GM19239 (cell line): ENCODE measurements around the gene ARHGEF28.

Experiments used
- DNase-seq: peaks from one replicate; pipeline ENCODE4 v3.0.0; 2011; ENCODE audit warnings: low spot score; ENCODE audit not compliant: insufficient read length
- FAIRE-seq: peaks from 2 replicates; lab custom pipeline; 2011; peaks lifted over from hg19 to GRCh38; lab: Jason Lieb, UNC

The ARHGEF28 gene

GRCh38 chr5:73617510-73618279 lies 8.3 kb upstream of the ARHGEF28 start:
- DNase-seq (no peak), FAIRE-seq (peak; percentile 68)

DNA sequence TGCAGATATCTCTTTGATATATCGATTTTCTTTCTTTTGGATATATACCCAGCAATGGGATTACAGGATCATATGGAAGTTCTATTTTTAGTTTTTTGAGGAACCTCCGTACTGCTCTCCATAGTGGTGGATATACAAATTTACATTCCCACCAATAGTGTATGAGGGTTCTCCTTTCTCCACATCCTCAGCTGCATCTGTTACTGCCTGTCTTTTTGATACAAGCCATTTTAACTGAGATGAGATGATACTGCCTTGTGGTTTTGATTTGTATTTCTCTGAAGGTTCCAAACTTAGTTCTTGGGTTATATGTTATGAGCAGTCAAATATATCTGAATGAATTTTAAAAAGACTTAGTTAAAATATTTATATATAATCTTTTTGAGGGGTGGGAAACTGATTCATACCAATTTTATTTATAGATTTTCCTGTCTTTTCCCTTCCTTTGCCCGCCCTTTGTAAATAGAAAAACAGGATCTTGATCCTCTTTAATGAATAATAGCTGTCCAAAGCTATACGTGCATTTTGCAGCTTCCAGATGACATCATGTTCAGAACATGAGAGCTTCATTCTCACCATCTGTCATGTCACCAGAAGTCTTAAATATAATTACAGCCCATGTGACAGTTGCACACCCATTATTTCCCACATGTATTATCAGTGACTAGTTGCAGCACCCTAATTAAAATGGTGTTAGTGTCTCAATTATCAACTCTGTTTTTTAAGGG lies 6.2 kb upstream of the ARHGEF28 start:
- DNase-seq (no peak), FAIRE-seq (no peak)

DNA sequence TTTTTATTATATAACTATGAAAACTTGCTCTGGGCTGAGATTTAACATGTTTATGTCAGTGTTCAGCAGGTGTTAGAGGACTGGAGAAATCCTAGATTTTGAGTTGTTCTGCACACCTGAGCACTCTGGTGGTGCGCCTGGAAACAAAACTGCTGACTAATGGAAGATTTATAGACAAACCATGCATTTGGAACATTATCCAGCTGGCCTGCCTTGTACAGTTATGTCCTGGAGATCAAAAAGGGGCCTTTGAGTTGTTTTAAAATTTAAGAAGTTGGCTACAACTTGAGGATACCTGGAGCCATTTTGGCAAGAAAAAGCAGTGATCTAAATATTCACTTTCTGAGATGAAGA lies 5.7 kb upstream of the ARHGEF28 start:
- FAIRE-seq: no peak
- no peak for DNase-seq

GRCh38 chr5:73623060-73623459 lies 2.9 kb upstream of the ARHGEF28 start:
- FAIRE-seq (no peak), DNase-seq (no peak)

DNA sequence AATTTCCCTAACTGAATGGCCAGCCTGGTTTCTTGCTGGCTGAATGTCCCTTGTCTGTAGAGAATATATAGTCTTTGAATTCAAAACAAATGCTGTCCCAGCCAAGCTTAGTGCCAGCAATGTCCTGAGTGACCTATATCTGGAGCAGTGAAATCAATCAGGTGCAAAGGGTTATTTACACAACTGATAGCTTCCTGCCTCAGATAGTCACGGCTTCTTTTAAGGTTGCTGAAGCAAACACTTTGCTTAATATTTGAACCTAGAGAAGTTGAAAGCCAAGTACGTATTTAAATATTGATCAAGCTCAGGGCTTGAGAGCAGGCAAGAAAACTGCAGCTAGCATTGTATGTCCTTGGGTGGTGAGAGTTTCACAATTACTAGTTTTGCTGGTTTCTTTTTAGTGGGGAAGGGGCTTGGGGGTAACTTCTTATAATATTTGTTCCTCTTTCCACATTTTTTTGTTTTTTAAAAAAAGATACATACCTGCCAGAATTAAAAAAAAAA lies 2.0 kb upstream of the ARHGEF28 start:
- no peak for DNase-seq
- FAIRE-seq: no peak

DNA sequence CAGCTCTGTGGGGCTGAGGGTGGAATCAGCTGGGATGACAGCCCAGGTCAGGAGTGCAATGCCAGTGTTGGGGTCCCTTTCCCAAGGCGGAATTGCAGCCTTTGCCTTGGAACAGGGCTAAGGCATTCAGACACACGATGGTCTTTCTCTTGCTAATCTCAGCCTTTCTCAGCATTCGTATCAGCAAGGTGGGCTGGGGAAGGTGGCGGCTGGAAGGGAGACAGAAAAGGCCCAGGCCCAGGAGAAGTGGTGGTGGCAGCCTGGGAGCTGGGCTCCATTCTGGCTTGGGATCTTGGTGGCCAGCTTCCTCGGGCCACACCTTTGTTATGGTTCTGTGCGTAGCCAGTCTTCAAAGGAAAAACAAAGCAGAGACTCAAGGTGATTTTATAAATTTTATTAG lies 1.1 kb upstream of the ARHGEF28 start:
- FAIRE-seq: no peak
- no peak for DNase-seq

- FAIRE-seq (no peak), DNase-seq (peak; percentile 12)
Measured at GRCh38 chr5:73625372-73625943, 538 bp upstream of the ARHGEF28 start.

GRCh38 chr5:73626814-73627313 lies 868 bp downstream of the ARHGEF28 start:
- FAIRE-seq (no peak), DNase-seq (no peak)

DNA sequence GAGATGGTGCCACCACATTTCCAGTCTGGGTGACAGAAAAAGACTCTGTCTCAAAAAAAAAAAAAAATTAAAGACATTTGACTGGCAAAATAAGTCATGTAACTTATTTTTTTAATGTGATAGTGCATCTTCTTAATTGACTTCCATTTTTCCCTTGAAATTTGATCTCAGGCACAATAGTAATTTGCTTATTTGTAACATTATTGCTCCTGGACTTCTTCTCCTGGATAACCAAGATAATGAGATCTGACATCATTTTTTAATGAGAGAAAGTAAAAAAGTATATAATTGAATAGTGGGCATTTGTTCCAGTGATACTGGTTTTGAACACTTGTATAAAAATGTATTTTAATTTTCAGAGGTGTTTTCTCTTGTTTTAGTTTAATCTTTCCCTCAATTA lies 3.5 kb downstream of the ARHGEF28 start:
- DNase-seq: no peak
- no peak for FAIRE-seq

DNA sequence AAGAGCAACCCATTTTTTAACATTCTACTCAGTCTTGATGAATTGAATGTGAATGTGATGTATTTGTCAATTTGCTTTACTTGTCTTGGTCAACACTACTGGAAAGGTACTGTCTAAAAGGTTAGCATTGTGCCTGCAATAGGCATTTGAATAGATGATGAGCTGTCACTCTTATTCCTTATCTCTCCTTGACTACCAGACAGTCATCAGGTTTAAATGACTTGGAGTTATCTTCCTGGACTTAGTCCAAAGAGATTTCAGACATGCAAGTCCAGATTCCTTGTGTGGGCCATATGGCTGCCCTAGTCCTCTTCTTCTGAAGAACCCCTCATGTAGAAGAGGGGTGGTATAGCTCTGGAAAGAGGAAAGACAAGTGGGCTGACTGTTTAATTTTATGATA lies 4.8 kb downstream of the ARHGEF28 start:
- DNase-seq (no peak), FAIRE-seq (no peak)

DNA sequence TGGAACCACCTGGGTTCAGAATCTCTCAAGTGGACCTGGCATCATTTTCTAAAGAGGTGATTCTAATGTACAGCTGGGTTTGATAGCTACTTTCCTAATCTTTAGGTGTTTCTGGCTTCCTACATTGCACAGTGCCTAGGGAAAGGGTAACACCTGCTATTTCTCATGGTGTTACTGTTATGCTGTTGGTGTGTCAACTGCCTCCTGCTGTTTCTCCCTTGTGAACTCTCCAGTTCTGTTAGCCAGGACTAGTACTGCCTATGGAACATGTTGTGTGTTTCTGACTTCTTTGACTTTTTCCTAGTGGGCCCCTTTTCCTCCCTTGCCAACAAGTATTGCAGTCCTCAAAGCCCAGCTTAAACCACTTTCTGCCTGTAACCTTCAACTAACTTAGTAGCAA lies 5.5 kb downstream of the ARHGEF28 start:
- FAIRE-seq (no peak), DNase-seq (no peak)

DNA sequence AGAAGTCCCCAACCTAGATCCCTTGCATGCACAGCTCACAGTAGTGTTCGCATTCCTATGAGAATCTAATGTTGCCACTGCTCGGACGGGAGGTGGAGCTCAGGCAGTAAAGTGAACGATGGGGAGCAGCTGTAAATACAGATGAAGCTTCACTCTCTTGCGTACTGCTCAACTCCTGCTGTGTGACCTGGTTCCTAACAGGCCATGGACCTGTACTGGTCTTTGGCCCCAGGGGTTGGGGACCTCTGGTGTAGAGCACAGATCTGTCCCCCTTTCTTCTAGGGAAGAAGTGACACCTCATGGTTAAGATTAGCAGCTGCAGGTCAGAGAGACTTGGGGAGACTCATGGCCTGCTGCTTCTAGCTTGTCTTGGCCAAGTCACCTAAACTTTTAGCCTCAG lies 7.1 kb downstream of the ARHGEF28 start:
- FAIRE-seq: no peak
- no peak for DNase-seq

GRCh38 chr5:73636408-73636807 lies 10.4 kb downstream of the ARHGEF28 start:
- DNase-seq (no peak), FAIRE-seq (no peak)

GRCh38 chr5:73637565-73637964 lies 11.6 kb downstream of the ARHGEF28 start:
- no peak for DNase-seq
- FAIRE-seq: no peak

DNA sequence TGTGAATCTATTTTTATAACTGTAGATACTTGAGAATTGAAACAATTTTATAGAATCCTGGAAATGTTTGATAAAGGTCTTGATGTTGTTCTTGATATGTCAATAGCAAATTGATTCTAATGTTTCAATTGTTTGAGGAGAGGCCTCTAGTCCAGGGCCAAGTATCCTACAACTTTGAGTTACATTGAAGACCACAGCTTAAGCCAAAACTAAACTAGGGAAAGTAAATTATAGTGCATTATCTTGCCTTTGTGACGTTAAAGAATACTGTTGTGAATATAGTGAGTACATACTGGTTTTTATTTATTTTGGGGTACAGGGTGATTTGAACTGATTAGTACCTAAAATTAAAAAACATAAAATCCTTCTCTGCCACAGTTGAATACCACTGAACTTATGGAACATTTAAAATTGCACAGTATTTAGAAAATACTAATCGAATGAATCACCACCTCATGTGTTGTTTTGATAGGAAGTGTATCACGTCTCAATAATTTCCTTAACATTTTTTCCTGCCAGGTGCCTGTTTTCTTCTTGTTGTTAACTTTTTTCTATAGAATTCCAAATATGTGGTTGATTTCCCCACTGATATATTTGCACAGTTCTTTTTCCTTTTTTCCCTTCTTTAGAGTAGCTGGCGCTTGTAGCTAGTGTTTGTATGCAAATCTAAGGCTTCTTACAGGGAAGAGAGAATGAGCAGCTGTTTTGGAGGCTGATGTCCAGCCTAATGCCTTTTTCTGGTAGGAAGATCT lies 12.5 kb downstream of the ARHGEF28 start:
- FAIRE-seq: no peak
- DNase-seq: no peak

- no peak for FAIRE-seq
- no peak for DNase-seq
Measured at GRCh38 chr5:73640861-73641320, 14.9 kb downstream of the ARHGEF28 start.

- no peak for FAIRE-seq
- no peak for DNase-seq
Measured at GRCh38 chr5:73641811-73642210, 15.8 kb downstream of the ARHGEF28 start.

GRCh38 chr5:73642344-73642743 lies 16.3 kb downstream of the ARHGEF28 start:
- DNase-seq: no peak
- FAIRE-seq: no peak

- DNase-seq (no peak), FAIRE-seq (no peak)
Measured at GRCh38 chr5:73644385-73644963, 18.5 kb downstream of the ARHGEF28 start.

- FAIRE-seq: no peak
- DNase-seq: no peak
Measured at GRCh38 chr5:73647721-73648120, 21.7 kb downstream of the ARHGEF28 start.
